HG02678 (cell line): ENCODE measurements around the gene EXOC7.
A peak's percentile ranks its signal among the peaks of the same experiment; 100 is the strongest.

Experiments used
- ATAC-seq: cut with Tn5 transposase; IDR thresholded peaks from one replicate; pipeline ENCODE4 v1.9.1; 2021; ENCODE audit warnings: mild to moderate bottlenecking, moderate library complexity; ENCODE audit not compliant: unreplicated experiment

The EXOC7 gene

DNA sequence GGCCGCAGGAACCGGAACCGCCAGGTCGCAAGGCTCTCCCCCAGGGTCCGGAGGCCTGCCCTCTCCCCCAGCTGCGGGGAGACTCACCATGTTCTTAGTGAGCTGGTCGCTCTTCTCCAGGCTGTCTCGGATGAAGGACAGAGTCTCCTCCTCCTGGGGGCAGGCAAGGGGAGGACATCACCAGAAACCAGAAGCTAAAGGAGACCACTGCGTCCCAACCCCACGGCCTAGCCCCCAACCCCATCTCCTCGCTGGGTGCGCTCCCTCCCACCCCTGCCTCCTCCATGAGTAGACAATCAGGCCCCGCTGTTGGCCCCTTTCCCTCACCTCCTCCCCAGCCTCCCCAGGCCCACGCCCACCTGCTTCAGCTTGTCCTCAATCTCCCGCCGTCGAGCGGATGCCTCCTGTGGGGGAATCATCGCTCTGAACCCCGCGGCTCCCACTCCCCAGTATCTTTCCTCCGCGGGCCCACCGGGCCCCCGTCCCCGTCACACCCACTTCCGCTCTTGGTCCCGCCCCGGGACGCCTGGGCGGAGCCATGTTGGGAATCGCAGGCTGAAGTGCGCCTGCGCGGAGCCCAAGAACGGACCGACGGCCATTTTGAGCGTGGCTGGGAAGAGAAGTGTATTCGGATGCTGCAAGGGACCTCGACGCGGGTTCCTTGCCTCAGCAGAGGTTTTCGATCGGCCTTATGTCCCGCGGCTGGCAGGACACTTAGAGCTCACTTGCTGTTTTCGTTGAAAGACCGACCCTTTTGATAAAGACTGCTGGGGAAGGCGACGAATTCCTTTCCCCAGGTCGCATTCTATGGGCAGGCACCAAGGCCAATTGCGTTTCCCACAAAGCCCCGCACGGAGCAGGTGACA, at the start of gene EXOC7:
Gene EXOC7 (minus strand): TSS at position 514 of the 866 bp plus-strand sequence. CDS start 95 bp downstream, at position 419.
- ATAC-seq = peak; percentile 91

DNA sequence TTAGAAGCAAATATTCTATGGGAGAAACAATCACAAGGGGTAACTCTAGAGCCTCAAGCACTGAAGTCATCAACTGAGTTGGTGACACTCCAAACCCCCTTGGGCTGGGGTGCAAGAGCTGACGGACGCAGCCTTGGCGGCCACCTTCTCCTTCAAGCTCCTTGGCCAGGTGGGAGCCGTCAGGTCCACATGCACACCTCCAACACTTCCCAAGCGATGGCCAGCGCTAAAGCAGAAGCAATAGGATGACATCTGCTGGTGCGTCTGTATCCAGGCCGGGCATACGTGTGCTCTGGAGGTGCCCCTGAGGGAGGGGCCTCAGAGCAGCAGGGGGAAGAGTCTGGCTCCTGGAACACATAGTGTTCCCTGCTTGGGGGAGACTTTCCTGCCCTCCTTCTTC, 49.6 kb upstream of the EXOC7 start:
- ATAC-seq = no peak

GRCh38 chr17:76152591-76152990, 49.0 kb upstream of the EXOC7 start:
- no peak for ATAC-seq

GRCh38 chr17:76151896-76152454, 48.4 kb upstream of the EXOC7 start:
- ATAC-seq = no peak

GRCh38 chr17:76150712-76151622, 47.4 kb upstream of the EXOC7 start:
- ATAC-seq = no peak

DNA sequence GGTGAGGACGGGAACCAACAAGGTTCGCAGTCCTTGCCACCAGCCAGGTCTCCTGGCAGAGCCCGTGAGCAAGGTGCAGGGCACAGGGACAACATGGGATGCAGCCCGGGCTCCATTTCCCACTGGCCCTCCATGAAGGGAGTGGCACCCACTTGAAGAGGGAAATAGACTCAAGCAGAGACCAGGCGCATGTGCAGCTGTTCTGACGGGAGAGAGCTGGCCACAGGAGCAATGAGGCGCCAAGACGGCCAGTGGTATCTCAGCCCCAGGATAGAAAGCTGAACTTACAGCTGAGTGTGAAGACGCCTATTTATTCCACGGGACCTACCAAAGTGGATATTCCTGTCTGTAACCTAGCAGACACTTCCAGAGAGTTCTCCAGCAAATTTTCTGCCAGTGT, 45.6 kb upstream of the EXOC7 start:
- ATAC-seq = no peak

GRCh38 chr17:76148015-76148326, 44.4 kb upstream of the EXOC7 start:
- no peak for ATAC-seq

DNA sequence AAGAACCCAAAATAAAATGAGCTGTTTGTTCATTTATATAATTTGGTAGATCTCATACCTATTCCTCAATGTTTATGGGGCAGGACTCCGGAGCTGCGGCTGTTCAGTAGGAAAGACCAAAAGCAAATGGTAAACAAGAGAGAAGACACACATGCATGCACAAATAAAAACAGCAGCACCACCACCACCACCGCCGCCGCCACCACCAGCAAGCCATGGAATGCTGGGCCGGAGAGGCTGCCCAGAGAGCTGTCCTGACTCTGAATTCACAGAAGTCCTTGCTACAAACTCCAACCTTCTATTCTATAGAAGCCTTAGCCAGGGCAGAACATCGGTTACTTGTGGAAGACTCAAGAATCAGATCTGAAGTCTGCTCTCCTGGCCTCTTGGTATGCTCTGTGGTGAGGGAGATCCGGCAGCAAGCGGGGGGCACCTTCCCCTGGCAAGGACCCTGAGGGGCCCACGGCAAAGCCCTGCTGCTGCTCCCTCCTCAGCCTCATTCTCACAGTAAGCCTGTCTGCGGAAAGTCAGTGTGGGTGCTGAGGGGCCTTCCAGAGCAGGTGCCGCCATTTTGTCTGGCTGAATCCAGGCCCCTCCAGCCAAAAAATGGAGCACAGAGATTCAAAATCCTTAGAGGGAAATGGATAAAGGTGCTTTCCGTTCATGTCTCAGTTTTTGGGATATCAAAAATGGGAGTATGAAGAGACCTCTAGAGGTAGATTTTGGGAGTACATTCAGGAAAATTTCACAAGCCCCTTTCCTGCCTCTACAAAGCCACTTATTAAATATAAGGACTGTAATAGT, 43.8 kb upstream of the EXOC7 start:
- no peak for ATAC-seq

- ATAC-seq = no peak
Measured at GRCh38 chr17:76146053-76146851, 42.7 kb upstream of the EXOC7 start.

GRCh38 chr17:76145231-76146052, 41.9 kb upstream of the EXOC7 start:
- ATAC-seq = no peak

DNA sequence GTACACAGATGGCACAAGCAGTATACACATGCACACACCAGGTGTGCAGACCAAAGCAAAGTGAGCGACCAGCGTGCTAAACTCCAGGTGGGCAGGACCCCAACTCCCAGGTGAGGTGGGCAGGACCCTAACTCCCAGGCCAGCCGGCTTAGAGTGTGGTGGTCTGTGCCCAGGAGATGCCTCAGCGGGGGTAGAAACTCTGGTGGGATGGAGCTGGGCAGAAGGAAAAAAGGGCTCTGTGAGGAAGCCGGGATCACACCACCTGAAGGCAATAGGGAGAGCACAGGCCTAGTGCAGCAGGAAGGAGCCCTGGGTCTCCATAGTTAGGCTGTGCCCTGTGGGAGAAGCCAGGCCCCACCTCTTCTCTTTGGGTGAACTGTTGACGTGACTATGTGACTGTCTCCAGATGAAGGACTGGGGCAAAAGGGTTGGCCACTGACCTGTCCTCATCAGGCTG, 39.0 kb upstream of the EXOC7 start:
- ATAC-seq = no peak

- no peak for ATAC-seq
Measured at GRCh38 chr17:76142039-76142584, 38.5 kb upstream of the EXOC7 start.

GRCh38 chr17:76141212-76142038, 37.8 kb upstream of the EXOC7 start, which contains the start of gene FOXJ1:
TSS of gene FOXJ1 (minus strand) at chr17:76141245. CDS start at chr17:76140395, 850 bp downstream.
- ATAC-seq = peak; percentile 79

- no peak for ATAC-seq
Measured at GRCh38 chr17:76140661-76141211, 37.1 kb upstream of the EXOC7 start.

GRCh38 chr17:76139801-76140660, 36.4 kb upstream of the EXOC7 start:
- ATAC-seq = no peak
